Hindlimb muscle (tissue), 1 donor: ENCODE data around the gene NOPCHAP1. TPM values are rescaled to one million over a fixed set of nuclear protein-coding genes. Genes with fewer than 3 reads are reported as not detected.

Experiments
- DNase-seq: peaks from one replicate; pipeline ENCODE4 v3.0.0-alpha.2; 2013
- polyA plus RNA-seq: library from polyadenylated mRNA; unstranded; fragments of 120-200 nt; gene quantifications from one replicate; pipeline ENCODE4 v1.2.1, GENCODE V29; 2013; ENCODE audit not compliant: insufficient read length

Gene NOPCHAP1
- polyA plus RNA-seq, 1 donor, result 12.2 TPM

- DNase-seq, result peak; percentile 77
Observed at GRCh38 chr12:105025890-105026289, 39.8 kb downstream of the NOPCHAP1 start.

DNA sequence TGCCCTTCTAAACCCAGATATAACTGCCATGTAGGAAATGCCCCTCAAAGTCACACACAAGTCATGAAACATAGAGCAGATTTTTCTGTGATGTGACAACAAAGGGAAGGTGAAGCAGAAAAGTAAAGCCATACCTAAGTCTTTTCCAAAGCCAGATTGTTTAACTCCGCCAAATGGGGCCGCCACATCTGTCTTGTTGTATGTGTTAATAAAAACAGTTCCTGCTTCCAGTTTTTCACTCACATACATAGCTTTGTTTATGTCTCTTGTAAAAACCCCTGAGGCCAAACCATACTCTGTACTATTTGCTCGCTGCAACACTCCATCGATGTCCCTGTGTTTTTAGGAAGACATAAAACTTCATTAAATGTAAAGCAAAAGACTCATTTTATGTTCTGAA, 40.3 kb downstream of the NOPCHAP1 start:
- DNase-seq, result no peak

DNA sequence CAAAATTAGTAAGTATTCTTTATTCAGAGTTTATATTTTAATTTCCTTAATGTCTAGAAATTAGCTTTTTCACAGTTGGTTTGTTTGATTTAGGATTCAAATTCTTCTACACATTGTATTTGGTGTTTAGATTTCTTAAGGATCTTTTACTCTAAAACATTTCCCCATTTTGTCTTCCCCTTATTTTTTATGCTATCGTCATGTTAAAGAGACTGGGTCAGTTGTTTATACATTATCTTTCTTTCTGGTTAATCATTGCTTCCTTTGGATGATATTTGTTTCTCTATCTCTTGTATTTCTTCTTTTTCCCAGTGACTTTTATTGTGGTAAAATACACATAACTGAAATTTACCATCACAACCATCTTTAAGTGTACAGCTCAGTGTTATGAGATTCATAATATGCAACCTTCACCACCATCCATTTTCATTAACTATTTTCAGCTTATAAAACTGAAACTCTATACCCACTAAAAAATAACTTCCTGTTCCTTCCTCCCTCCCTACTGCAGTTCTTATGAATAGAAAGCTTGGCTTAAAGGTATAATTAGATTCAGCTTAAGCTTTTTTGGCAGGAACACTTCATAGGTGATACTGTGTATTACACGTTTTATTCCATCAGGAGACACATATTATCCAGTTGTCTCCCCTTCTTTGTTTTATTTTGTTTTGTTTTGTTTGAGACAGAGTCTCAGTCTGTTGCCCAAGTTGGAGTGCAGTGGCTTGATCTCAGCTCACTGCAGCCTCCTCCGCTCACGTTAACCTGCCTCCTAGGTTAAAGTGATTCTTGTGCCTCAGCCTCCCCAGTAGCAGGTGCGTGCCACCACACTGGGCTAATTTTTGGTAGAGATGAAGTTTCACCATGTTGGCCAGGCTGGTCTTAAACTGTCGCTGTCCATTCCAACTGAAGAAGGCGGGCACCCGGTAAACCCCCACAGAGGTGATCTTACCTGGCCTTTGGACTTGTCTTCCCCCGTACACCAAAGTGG, 45.0 kb downstream of the NOPCHAP1 start:
- DNase-seq, result no peak

- no peak for DNase-seq
Observed at GRCh38 chr12:105032703-105033357, 46.7 kb downstream of the NOPCHAP1 start.

DNA sequence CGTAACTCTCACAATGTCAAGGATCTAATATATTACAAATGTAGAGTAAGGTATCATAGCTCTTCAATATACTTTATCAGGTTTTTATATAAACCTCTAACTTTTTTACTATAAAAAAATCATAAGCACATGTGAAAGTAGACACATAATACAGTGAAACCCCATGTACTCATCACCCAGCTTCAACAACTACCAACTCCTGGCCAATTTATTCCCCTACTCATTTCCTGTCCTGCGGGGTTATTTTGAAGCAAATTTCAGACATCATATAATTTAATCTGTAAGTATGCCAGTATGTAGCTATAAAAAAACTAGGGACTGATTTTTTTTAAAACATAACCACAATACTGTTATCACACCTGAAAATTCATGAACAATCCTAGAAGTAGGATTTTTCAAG, 47.7 kb downstream of the NOPCHAP1 start:
- DNase-seq, result no peak

Other genes starting within 250 kb of the NOPCHAP1 start
- gene SLC41A2, start 28.0 kb upstream of the NOPCHAP1 start, polyA plus RNA-seq, result 2.1 TPM
- gene ALDH1L2, start 98.1 kb downstream of the NOPCHAP1 start, polyA plus RNA-seq, result 6.6 TPM
- gene WASHC4, start 121.4 kb downstream of the NOPCHAP1 start, polyA plus RNA-seq, result 30.8 TPM
- gene APPL2, start 249.9 kb downstream of the NOPCHAP1 start, polyA plus RNA-seq, result 26.8 TPM